Posterior cingulate gyrus (tissue), 11 donors: ENCODE measurements around the gene DDRGK1.
"Not testable (repeated sequence)": the region's sequence is repeated elsewhere in the genome, so short reads cannot be mapped to it uniquely, and the experiment has no call there.

Experiments used
- DNase-seq, 10 donors: peaks; one replicate each; pipeline versions ENCODE4 v3.0.0 to v3.0.0-alpha.2; 2020 to 2021; ENCODE audit warnings: mixed read lengths in 3 of 10
- intact Hi-C: fragments of 100-400 bp; cut with DNase I; formaldehyde crosslinking; loops from one replicate; pipeline ENCODE4 v1.15.1; 2023

The DDRGK1 gene

DNA sequence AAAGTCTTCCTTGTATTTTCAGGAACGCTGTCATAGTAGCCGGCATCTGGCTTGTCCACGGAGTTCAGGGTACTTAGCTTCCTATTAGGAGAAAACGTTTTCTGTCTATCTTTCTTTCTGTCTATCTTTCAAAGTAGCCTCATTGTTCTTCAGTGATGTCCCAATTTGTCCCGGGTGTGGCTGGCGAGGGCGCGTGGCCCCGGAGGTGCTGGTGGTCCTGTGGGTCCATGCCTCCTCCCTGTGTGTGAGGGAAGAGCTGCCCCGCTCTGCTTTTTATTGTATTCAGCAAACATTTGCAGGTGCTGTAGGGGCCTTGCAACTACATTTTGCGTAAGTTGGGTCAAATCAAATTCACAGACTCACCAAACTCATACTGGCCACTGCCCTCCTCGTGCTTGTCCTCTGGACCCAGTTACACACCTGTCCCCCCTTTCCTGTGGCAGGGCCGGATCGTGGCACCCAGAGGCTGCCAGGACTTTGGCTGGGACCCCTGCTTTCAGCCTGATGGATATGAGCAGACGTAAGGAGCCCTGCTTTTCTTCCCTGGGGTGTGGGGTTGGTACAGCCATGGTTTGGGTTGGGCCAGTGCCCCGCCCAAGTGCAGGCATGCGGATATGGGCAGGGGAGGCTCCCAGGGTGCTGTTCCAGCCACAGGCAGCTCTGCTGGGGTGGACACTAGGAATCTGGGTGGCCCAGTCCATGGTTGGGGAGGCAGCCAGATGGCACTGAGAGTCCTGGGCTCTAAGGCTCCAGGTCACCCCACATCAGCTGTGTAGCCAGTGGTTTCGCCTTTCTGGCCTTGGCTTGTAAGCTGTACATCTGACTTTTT is 17.1 kb upstream of the DDRGK1 start:
- DNase-seq, result no peak
- intact Hi-C loops, result no loop called here

DNA sequence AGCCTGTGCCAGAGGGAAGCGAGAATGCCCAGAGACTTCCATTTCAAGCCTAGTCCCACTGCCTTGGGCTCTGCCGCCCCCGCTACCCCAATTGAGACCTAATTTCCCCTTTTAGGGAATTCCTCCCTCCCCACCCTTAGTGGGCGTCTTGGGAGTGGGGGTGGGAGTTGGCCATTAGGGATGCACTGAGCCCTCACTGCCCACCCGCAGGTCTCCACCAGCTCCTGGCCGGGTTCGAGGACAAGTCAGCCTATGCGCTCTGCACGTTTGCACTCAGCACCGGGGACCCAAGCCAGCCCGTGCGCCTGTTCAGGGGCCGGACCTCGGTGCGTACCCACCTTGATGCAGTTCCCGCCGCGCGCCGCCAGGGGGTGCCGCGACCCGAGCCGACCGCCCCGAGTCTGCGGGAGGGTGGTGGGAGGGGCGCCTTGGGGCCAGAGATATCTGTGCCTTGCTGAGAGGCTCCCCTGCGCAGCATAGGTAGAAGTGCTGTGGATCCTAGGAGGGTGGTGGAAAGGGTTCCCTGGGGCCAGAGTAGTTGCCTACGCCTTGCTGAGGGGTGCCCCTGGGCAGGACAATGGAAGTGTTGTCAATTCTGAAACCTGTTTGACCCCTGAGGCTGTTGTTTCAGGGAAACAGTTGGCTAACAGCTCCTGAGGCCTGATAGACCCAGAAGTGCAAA is 14.0 kb upstream of the DDRGK1 start:
- intact Hi-C loops, result loop anchor here (1.0 kb wide), 1 partner anchor 98 kb away; no protein-coding TSS in a partner anchor

GRCh38 chr20:3215359-3215917 is 11.0 kb upstream of the DDRGK1 start:
- DNase-seq, intact Hi-C loops: not testable (repeated sequence)

More for the DNA sequence above, 14.0 kb upstream of the DDRGK1 start:
- peak in 6 of 10 donors; percentile 42 to 93 (median 54) for DNase-seq

GRCh38 chr20:3213226-3213625 is 8.7 kb upstream of the DDRGK1 start:
- intact Hi-C loops, result no loop called here
- no peak for DNase-seq

GRCh38 chr20:3210346-3210745 is 5.9 kb upstream of the DDRGK1 start:
- intact Hi-C loops, result no loop called here
- DNase-seq, result no peak

GRCh38 chr20:3209946-3210317 is 5.5 kb upstream of the DDRGK1 start:
- DNase-seq, result no peak
- intact Hi-C loops, result no loop called here

- intact Hi-C loops, result no loop called here
Observed at GRCh38 chr20:3209257-3209945, 4.9 kb upstream of the DDRGK1 start, which contains the start of gene ITPA. Gene ITPA, plus strand, starts transcription at chr20:3209498. Its CDS starts 54 bp downstream, at chr20:3209552.

DNA sequence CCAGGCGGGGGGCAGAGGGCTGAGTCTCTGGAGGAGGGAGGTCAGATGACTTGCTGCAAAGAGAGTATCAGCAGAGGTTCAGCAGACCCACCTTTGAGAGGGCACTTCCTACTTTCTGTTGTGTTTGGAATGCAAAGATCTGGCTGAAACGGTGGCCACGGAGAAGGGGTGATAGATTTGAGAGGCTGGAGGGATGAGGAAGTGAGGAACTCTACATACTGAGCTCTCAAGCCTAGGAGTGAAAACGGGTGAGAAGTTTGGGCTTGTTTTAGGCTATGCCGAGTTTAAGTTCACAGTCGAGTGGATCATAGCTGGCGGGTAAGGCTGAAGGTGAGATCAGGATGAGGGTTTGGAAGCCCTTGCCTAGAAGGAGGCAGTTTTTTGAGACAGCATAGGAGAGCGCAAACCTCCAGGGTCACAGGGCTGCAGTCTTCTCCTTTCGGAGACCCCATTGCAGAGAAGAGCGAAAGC is 4.3 kb upstream of the DDRGK1 start:
- DNase-seq, result no peak
- intact Hi-C loops, result no loop called here

More at GRCh38 chr20:3209257-3209945, 4.9 kb upstream of the DDRGK1 start, which contains the start of gene ITPA:
- peak in 9 of 10 donors; percentile 49 to 95 (median 66) for DNase-seq

DNA sequence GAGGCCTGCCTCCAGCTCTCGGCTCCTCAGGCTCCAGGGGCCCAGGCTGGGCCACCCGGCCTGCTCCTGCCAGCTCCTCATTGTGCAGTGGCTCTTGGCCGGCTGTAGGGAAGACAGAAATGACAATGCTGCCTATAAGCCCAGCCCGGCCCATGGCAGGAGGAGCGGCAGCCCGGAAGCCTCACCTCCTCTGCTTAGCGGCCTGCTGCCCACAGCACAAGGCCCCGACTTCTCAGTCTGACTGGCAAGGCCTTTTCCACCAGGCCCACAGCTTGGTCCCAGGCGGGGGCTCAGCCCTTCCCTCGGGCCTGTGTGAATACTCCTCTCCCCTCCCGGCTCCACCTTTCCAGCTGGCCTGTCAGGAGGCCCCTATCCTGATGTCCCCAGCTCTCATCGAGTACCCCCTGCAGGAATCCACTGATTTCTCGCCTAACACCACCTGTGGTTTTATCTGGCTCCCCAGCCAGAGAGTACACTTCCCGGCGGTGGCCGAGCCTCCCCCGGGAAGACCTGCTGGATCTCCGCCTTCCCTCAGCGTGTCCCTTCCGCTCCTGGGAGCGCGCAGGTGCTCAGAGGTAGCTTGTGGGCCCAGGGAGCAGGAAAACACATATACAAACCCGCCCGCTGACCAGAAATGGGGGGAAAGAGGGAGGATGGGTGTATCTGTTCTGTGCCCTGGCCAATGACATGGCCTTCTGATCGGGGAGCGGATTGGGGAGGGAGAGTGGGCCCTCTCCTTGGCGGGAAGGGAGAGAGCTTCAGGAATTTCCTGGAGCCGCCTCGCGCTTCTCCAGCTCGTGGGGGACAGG is 963 bp downstream of the DDRGK1 start:
- DNase-seq, result peak in 2 of 10 donors; percentile 77 to 87
- intact Hi-C loops, result no loop called here

GRCh38 chr20:3202965-3203314 is 1.5 kb downstream of the DDRGK1 start:
- intact Hi-C loops, result no loop called here

GRCh38 chr20:3199976-3200755 is 4.3 kb downstream of the DDRGK1 start:
- intact Hi-C loops, result no loop called here
- DNase-seq, result peak in 3 of 10 donors; percentile 11 to 47 (median 37)

More at GRCh38 chr20:3202965-3203314, 1.5 kb downstream of the DDRGK1 start:
- no peak for DNase-seq

GRCh38 chr20:3199206-3199605 is 5.3 kb downstream of the DDRGK1 start:
- DNase-seq, result peak in 1 of 10 donors; percentile 8
- intact Hi-C loops, result no loop called here

DNA sequence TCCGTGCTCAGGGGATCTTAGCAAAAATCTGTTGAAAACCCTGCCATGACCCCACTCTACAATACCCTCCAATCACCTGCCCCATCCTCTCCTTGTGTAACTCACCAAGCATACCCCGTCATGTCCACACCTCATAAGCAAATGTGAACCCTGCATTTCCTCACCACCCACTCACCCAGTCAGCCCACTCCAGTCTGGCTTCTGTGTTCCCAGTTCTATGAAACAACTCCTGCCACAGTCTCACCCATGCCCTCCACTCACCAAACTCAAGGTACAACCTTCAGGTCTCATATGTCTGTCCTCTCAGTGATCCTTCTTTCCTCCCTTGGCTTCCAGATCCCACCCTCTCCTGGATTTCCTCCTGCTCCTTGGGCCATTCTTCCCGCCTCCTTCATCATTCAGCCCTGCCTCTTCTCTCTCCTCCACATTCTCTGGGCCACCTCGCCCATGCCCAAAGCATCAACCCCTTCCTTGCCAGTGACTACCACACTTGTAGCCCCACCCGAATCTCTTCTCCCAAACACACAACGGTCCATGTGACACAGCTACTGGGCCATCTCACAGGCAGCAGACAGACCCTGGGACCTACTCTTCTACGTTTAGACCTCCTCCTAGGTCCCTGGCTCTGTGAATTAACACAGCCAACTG is 8.8 kb downstream of the DDRGK1 start:
- DNase-seq, result peak in 3 of 10 donors; percentile 55 to 79 (median 65)
- intact Hi-C loops, result no loop called here

DNA sequence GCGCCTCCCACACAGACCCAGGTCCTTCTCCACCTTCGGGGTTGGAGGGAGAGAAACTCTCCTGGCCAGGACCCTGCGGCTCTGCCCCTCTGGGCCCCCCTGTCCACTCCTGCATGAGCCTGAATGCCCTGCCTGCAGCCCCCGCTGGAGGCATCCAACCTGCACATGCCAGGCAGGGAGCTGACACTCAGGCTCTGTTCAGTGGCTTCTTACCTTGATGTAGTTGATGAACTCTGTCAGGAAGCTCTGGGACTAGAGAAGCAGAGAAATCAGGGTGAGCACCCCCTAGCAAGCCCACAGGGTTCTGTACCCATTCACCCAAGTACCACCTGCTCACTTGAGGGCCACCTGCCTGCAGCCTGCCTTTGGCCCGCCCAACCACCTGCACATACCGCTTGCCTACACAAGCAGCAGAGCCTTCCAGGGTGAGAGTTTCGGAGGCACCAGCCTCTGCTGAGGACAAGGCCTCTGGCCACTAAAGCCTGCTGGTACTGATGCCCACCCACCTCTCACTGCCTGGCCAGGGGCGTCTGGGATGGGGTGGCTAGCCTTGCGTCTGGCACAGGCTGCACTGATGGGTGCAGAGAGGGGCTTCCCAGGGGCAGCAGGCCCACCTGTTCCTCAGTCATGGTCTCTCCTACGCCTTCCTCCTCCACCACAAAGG is 9.7 kb downstream of the DDRGK1 start:
- DNase-seq, result peak in 3 of 10 donors; percentile 54 to 81 (median 80)
- intact Hi-C loops, result no loop called here

DNA sequence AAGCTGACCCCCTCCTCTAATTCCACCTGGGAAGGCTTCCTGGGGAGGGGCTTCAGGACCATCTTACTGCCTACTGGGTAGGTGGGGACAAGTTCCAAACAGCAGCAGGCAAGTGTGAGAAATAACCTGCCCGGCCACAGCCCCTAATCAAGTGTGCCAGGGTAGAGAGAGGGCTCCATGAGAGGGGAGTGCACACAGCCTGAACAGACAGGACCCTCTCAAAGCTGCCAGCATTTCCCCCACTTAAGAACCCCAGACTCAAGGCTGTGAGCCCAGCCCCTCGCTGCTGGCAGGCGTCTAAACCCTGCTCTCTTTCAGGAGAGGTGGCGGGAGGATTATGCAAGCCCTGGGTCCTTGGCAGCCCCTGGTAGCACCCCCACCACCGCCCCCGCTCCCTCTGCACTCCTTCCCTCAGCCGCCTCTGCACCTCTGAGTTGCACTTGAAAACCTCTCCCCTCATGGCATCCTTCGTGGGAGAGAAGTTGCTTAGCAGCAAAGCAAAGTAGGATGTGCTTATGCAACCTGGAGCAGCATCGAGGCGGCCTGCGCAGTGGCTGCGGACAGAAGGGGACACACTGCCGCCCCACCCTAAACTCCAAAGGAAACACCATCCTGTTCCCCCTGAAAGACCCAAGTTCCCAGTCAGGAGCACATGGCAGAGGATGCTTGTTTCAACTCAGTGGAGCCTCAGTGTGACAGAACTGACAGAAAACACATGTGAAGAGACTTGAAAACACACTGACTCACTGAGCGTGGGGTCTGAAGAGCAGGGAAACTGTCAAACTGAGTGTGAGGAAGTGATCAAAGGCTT is 10.5 kb downstream of the DDRGK1 start:
- intact Hi-C loops, result no loop called here
- peak in 8 of 10 donors; percentile 57 to 94 (median 68) for DNase-seq

- DNase-seq, result peak in 3 of 10 donors; percentile 75 to 84 (median 81)
- intact Hi-C loops, result no loop called here
Observed at GRCh38 chr20:3192226-3193015, 12.1 kb downstream of the DDRGK1 start.
